GM12878 (cell line): ENCODE data around the gene ADD2. TPM values are rescaled to one million over a fixed set of nuclear protein-coding genes. Genes with fewer than 3 reads are reported as not detected.

Experiments used
- ATAC-seq: fragments of 200-7000 bp; cut with Tn5 transposase; 3 replicates; pipeline ENCODE4 v1.9.1; 2020; ENCODE audit warnings: mild to moderate bottlenecking, moderate library complexity
- BruUV-seq: library from RNA; stranded (reverse); fragments of 400-500 nt; replicated peaks from 2 replicates; lab custom pipeline; 2021; lab: Mats Ljungman, UMichigan
- CTCF ChIA-PET: fragments of 300-600 bp; sonication (Branson Sonifier 250); formaldehyde crosslinking; extraction: SDS; loops from one replicate; lab custom pipeline; 2021; ENCODE audit warnings: inconsistent platforms; lab: Yijun Ruan, JAX
- POLR2A ChIA-PET: fragments of 350-600 bp; formaldehyde crosslinking; extraction: SDS; loops from one replicate; lab custom pipeline; 2021; ENCODE audit warnings: inconsistent platforms; lab: Charles Lee
- RAD21 ChIA-PET: fragments of 300-600 bp; sonication (Branson Sonifier 250); formaldehyde crosslinking; loops from one replicate; lab custom pipeline; 2023; ENCODE audit warnings: antibody characterized with exemption; ENCODE audit not compliant: unreplicated experiment; lab: Charles Lee
- SMC1A ChIA-PET: fragments of 300-600 bp; sonication (Branson Sonifier 250); formaldehyde crosslinking; loops from one replicate; lab custom pipeline; 2023; ENCODE audit not compliant: unreplicated experiment, uncharacterized antibody; lab: Charles Lee
- DNase-seq: peaks from one replicate; pipeline ENCODE4 v3.0.0-alpha.2; 2011; ENCODE audit warnings: low read depth, low spot score
- FAIRE-seq: peaks from 3 replicates; lab custom pipeline; 2011; peaks lifted over from hg19 to GRCh38; lab: Jason Lieb, UNC
- H2AFZ ChIP-seq: 2 replicates; pipeline ENCODE4 v1.6.0; 2011; ENCODE audit warnings: low read depth, low read length, control low read depth; ENCODE audit not compliant: control insufficient read depth
- H3K27ac ChIP-seq: 2 replicates; pipeline ENCODE4 v1.5.1; 2011; ENCODE audit warnings: control low read depth; ENCODE audit not compliant: control insufficient read depth, insufficient read depth
- H3K27me3 ChIP-seq, 2 experiments: replicated peaks in 1 of 2; 2 replicates each; pipeline versions ENCODE4 v1.6.0 to v1.6.1; 2011; ENCODE audit warnings: low read length in 1 of 2; ENCODE audit not compliant: control insufficient read depth in 2 of 2, insufficient read depth in 2 of 2
- H3K36me3 ChIP-seq, 2 experiments: 2 replicates each; pipeline ENCODE4 v1.5.1; 2011; ENCODE audit warnings: low read length in 1 of 2; ENCODE audit not compliant: control insufficient read depth in 2 of 2, insufficient read depth in 2 of 2
- H3K4me1 ChIP-seq: 2 replicates; pipeline ENCODE4 v1.6.1; 2011; ENCODE audit warnings: mild to moderate bottlenecking, low read length, moderate library complexity, mixed read lengths; ENCODE audit not compliant: control insufficient read depth, insufficient read depth
- H3K4me2 ChIP-seq: 2 replicates; pipeline ENCODE4 v1.6.0; 2011; ENCODE audit warnings: control low read depth; ENCODE audit not compliant: control insufficient read depth, insufficient read depth
- H3K4me3 ChIP-seq: fragments of 200-600 bp; sonication (generic); 2 replicates; pipeline ENCODE4 v1.5.1; 2016
- H3K79me2 ChIP-seq: 2 replicates; pipeline ENCODE4 v1.6.0; 2011; ENCODE audit warnings: low read length; ENCODE audit not compliant: control insufficient read depth, insufficient read depth
- H3K9ac ChIP-seq: 2 replicates; pipeline ENCODE4 v1.8.0; 2011; ENCODE audit warnings: low read length, control low read depth, mixed read lengths; ENCODE audit not compliant: control insufficient read depth, insufficient read depth
- H3K9me3 ChIP-seq: replicated peaks from 3 replicates; pipeline ENCODE4 v1.5.1; 2011; ENCODE audit warnings: mild to moderate bottlenecking, low read length; ENCODE audit not compliant: control insufficient read depth, insufficient read depth
- H4K20me1 ChIP-seq: 2 replicates; pipeline ENCODE4 v1.6.0; 2011; ENCODE audit not compliant: control insufficient read depth, insufficient read depth
- BRCA1 ChIP-seq: IDR thresholded peaks from 2 replicates; pipeline ENCODE4 v1.6.1; 2011; ENCODE audit warnings: low read depth, low read length, improper control_type of control experiment
- CBX3 ChIP-seq: fragments of 200-600 bp; sonication (generic); IDR thresholded peaks from 2 replicates; pipeline ENCODE4 v1.6.1; 2016; ENCODE audit warnings: low read depth, borderline replicate concordance
- EED ChIP-seq: sonication (generic); IDR thresholded peaks from 2 replicates; pipeline ENCODE4 v1.6.1; 2016; ENCODE audit warnings: antibody characterized with exemption, low read depth
- HDGF ChIP-seq: fragments of 450-650 bp; IDR thresholded peaks from 2 replicates; pipeline ENCODE4 v1.6.1; 2016; ENCODE audit warnings: antibody characterized with exemption
- MYB ChIP-seq: fragments of 150-350 bp; IDR thresholded peaks from 2 replicates; pipeline ENCODE4 v1.6.1; 2014; ENCODE audit warnings: mild to moderate bottlenecking, low read depth, low read length, borderline replicate concordance
- NFXL1 ChIP-seq: fragments of 450-650 bp; IDR thresholded peaks from 2 replicates; pipeline ENCODE4 v1.6.1; 2017; ENCODE audit warnings: antibody characterized with exemption, mild to moderate bottlenecking, borderline replicate concordance
- WGBS: methylation state at CpG from one replicate; pipeline ENCODE4 v1.1.6; 2016; ENCODE audit warnings: low lambda C conversion rate; ENCODE audit not compliant: insufficient replicate concordance, insufficient coverage; ENCODE audit errors: missing lambda C conversion rate; 5-methylcytosine and 5-hydroxymethylcytosine counted together
- in situ Hi-C: fragments of 300-500 bp; cut with MboI; formaldehyde crosslinking; loops from 9 replicates; pipeline ENCODE4 v1.14.3; 2018; ENCODE audit warnings: mixed read lengths
- intact Hi-C: fragments of 100-400 bp; cut with micrococcal nuclease; formaldehyde crosslinking; loops from one replicate; pipeline ENCODE4 v1.14.2; 2022; ENCODE audit not compliant: unreplicated experiment
- polyA plus RNA-seq, 11 experiments: library from polyadenylated mRNA; depleted of rRNA in 4 of 11; unstranded in 6 of 11; stranded (reverse) in 5 of 11; fragments of >200 nt; fragmentation: Nextera tagmentation in 4 of 11; fragmentation: Illumina TruSeq in 1 of 11; extraction: Ambion mirVana in 4 of 11; extraction: Trizol in 1 of 11; gene quantifications; 1 replicate in 1 of 11; 2 replicates in 10 of 11; pipeline versions ENCODE4 v1.2.1 to v1.2.3, GENCODE V29; 2011 to 2016; ENCODE audit warnings: inconsistent platforms in 2 of 11, missing spikeins in 2 of 11, low read depth in 1 of 11
- total RNA-seq, 4 experiments: library from RNA; depleted of rRNA in 3 of 4; stranded (reverse); fragments of >200 nt in 3 of 4; fragmentation: Illumina TruSeq in 1 of 4; extraction: Trizol in 1 of 4; gene quantifications; 2 replicates each; pipeline versions ENCODE4 v1.2.1 to v1.2.3, GENCODE V29; 2013 to 2021
- TF ChIP-seq, protein P1 (sequence below): fragments of 450-650 bp; IDR thresholded peaks from 2 replicates; pipeline ENCODE4 v1.6.1; 2017; ENCODE audit warnings: mild to moderate bottlenecking
- TF ChIP-seq, protein P2 (sequence below): IDR thresholded peaks from 2 replicates; pipeline ENCODE4 v1.6.1; 2012; ENCODE audit warnings: low read length, inconsistent platforms

Gene ADD2
- total and polyA plus RNA-seq, 10 of the 15 experiments (the other 5 are each of a cell fraction or from before 2014, with no cell fraction given): 0.05 to 0.13 (median 0.08) TPM; not detected in 7

DNA sequence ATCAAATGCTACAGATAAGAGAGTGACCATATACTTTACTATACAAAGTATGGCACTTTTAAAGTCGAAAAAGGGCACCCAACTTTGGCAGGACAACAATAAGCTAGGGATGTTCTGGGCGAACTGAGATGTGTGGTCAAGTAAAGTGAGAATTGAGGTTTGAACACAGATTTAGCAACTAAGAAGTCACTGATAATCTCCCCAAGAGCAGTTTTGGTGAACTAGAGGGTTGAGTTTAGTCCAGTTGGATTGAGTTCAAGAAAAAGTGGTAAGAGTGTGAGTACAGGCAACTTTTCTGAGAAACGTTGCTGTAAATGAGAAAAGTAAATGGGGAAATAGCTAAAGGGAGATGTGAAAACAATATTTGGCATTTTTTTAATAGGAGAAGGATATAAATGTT, 148.8 kb downstream of the ADD2 start:
- DNase-seq: no peak
- Histone ChIP-seq H3K9me3 (no peaks in the 10 kb centered on the region), H3K36me3 (no peaks in the 10 kb centered on the region), H3K79me2 (no peaks in the 10 kb centered on the region), H3K27ac (no peak overlapping the region), H3K9ac (no peak overlapping the region), H2AFZ (no peak overlapping the region), H3K27me3 (no peaks in the 10 kb centered on the region), H3K4me1 (no peaks in the 10 kb centered on the region), H3K4me2 (no peak overlapping the region), H3K4me3 (no peak overlapping the region), H4K20me1 (no peaks in the 10 kb centered on the region)
- ChIA-PET RAD21 (interaction anchor here (3.0 to 3.8 kb wide), 2 partner anchors 278 to 315 kb away, joined by 14 to 49 read pairs; partner anchors contain the start of gene FAM136A), CTCF (interaction anchor here (1.0 to 6.4 kb wide), 14 partner anchors 8 to 315 kb away, joined by 3 to 128 read pairs (median 7); partner anchors contain the start of gene FAM136A), SMC1A (interaction anchor here (1.0 to 4.0 kb wide), 3 partner anchors 278 to 317 kb away, joined by 3 to 34 read pairs (median 6); partner anchors contain the start of gene FAM136A), POLR2A (no interaction called here)
- no TSS peak for BruUV-seq
- 0% methylated on average over 3 of the region's 3 CpGs for WGBS
- no peak for ATAC-seq
- no peak for FAIRE-seq
- TF ChIP-seq MYB: no peak
- TF ChIP-seq NFXL1: no peak
- TF ChIP-seq, protein P1, sequence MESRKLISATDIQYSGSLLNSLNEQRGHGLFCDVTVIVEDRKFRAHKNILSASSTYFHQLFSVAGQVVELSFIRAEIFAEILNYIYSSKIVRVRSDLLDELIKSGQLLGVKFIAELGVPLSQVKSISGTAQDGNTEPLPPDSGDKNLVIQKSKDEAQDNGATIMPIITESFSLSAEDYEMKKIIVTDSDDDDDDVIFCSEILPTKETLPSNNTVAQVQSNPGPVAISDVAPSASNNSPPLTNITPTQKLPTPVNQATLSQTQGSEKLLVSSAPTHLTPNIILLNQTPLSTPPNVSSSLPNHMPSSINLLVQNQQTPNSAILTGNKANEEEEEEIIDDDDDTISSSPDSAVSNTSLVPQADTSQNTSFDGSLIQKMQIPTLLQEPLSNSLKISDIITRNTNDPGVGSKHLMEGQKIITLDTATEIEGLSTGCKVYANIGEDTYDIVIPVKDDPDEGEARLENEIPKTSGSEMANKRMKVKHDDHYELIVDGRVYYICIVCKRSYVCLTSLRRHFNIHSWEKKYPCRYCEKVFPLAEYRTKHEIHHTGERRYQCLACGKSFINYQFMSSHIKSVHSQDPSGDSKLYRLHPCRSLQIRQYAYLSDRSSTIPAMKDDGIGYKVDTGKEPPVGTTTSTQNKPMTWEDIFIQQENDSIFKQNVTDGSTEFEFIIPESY: no peak
- no peak for TF ChIP-seq BRCA1
- TF ChIP-seq HDGF: no peak
- no peak for TF ChIP-seq EED
- TF ChIP-seq, protein P2, sequence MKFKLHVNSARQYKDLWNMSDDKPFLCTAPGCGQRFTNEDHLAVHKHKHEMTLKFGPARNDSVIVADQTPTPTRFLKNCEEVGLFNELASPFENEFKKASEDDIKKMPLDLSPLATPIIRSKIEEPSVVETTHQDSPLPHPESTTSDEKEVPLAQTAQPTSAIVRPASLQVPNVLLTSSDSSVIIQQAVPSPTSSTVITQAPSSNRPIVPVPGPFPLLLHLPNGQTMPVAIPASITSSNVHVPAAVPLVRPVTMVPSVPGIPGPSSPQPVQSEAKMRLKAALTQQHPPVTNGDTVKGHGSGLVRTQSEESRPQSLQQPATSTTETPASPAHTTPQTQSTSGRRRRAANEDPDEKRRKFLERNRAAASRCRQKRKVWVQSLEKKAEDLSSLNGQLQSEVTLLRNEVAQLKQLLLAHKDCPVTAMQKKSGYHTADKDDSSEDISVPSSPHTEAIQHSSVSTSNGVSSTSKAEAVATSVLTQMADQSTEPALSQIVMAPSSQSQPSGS: no peak
- no peak for TF ChIP-seq CBX3
- intact Hi-C loops (loop anchor here (2.0 to 10.0 kb wide), 2 partner anchors 314 to 704 kb away; partner anchors contain the start of gene MXD1), in situ Hi-C loops (loop anchor here (5.0 to 10.0 kb wide), 2 partner anchors 277 to 314 kb away; partner anchors contain the start of gene FAM136A)
